Measurements from ENCODE around the gene PURA.

DNA sequence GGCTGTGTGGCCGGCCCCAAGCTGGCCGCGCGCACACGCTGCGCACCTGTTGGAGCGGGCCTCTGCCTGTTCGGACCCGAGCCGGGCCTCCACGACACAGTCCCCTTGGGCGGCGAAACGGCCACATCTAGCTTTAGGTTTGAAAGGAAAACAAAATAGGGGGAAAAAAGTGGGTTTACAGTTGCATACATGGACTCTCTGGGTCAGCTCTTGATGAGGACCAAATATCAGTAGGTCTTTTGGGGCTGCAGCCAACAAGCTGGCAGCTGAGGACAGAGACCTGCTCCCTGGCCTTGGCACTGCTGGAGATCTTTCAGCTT lies 32.6 kb downstream of the PURA start:
- TF ChIP-seq GATA2 (IDR thresholded peaks at IDR 0.05; ENCODE audit: low read depth, low read length) (no peak), GATA3 (IDR thresholded peaks at IDR 0.05; ENCODE audit: low read depth, low read length) (no peak)

Measured in SH-SY5Y (cell line).